Osteoblast (primary cell): ENCODE data around the gene PSEN2. TPM values are rescaled to one million over a fixed set of nuclear protein-coding genes. Genes with fewer than 3 reads are reported as not detected.

Source experiments
- DNase-seq: peaks from one replicate; pipeline ENCODE4 v3.0.0; 2011; ENCODE audit warnings: low spot score, mixed read lengths; ENCODE audit not compliant: insufficient read length; ENCODE audit errors: missing footprints
- H2AFZ ChIP-seq: 2 replicates; pipeline ENCODE4 v1.6.0; 2011; ENCODE audit warnings: mild to moderate bottlenecking, low read length
- H3K27ac ChIP-seq: 2 replicates; pipeline ENCODE4 v1.5.1; 2011; ENCODE audit warnings: mild to moderate bottlenecking, low read depth, low read length, moderate library complexity
- H3K27me3 ChIP-seq: 2 replicates; pipeline ENCODE4 v1.6.0; 2012; ENCODE audit warnings: mild to moderate bottlenecking, control low read depth, inconsistent platforms, low read length, moderate library complexity; ENCODE audit not compliant: insufficient read depth
- H3K36me3 ChIP-seq: 2 replicates; pipeline ENCODE4 v1.5.1; 2011; ENCODE audit warnings: mild to moderate bottlenecking, low read length, control low read depth, moderate library complexity; ENCODE audit not compliant: insufficient read depth
- H3K4me1 ChIP-seq: 2 replicates; pipeline ENCODE4 v1.5.1; 2011; ENCODE audit warnings: mild to moderate bottlenecking, low read length, control low read depth, moderate library complexity; ENCODE audit not compliant: insufficient read depth
- H3K4me2 ChIP-seq: 2 replicates; pipeline ENCODE4 v1.6.0; 2011; ENCODE audit warnings: mild to moderate bottlenecking, low read length; ENCODE audit not compliant: insufficient read depth
- H3K4me3 ChIP-seq: fragments of 200-600 bp; sonication (generic); 3 replicates; pipeline ENCODE4 v1.5.1; 2012; ENCODE audit warnings: mild to moderate bottlenecking, low read length, inconsistent platforms; ENCODE audit not compliant: insufficient read depth
- H3K79me2 ChIP-seq: 2 replicates; pipeline ENCODE4 v1.6.0; 2012; ENCODE audit warnings: mild to moderate bottlenecking, low read length, control low read depth, inconsistent platforms; ENCODE audit not compliant: insufficient read depth
- H3K9me3 ChIP-seq: 2 replicates; pipeline ENCODE4 v1.5.1; 2011; ENCODE audit warnings: low read depth, low read length, control low read depth
- H4K20me1 ChIP-seq: 2 replicates; pipeline ENCODE4 v1.6.0; 2012; ENCODE audit warnings: mild to moderate bottlenecking, low read length, control low read depth; ENCODE audit not compliant: insufficient read depth
- total RNA-seq: library from RNA; depleted of rRNA; stranded (reverse); fragments of >200 nt; gene quantifications from 2 replicates; pipeline ENCODE4 v1.2.3, GENCODE V29; 2012
- TF ChIP-seq, protein P1 (sequence below): IDR thresholded peaks from 2 replicates; pipeline ENCODE4 v1.5.1; 2011; ENCODE audit warnings: mild to moderate bottlenecking, low read depth, low read length, moderate library complexity; ENCODE audit errors: extremely low read depth

PSEN2 gene
- total RNA-seq, 1 donor, result 32.9 TPM

GRCh38 chr1:226872437-226872836 is 2.0 kb downstream of the PSEN2 start:
- Histone ChIP-seq H3K79me2 (peaks cover 10% of the 10 kb centered on the region), H3K4me2 (no peak overlapping the region), H4K20me1 (no peaks in the 10 kb centered on the region), H3K4me3 (no peak overlapping the region), H3K4me1 (peaks cover 10% of the 10 kb centered on the region), H3K9me3 (no peaks in the 10 kb centered on the region), H3K27ac (no peak overlapping the region), H2AFZ (no peak overlapping the region), H3K27me3 (no peaks in the 10 kb centered on the region), H3K36me3 (peaks cover 3% of the 10 kb centered on the region)
- no peak for DNase-seq
- TF ChIP-seq, protein P1, sequence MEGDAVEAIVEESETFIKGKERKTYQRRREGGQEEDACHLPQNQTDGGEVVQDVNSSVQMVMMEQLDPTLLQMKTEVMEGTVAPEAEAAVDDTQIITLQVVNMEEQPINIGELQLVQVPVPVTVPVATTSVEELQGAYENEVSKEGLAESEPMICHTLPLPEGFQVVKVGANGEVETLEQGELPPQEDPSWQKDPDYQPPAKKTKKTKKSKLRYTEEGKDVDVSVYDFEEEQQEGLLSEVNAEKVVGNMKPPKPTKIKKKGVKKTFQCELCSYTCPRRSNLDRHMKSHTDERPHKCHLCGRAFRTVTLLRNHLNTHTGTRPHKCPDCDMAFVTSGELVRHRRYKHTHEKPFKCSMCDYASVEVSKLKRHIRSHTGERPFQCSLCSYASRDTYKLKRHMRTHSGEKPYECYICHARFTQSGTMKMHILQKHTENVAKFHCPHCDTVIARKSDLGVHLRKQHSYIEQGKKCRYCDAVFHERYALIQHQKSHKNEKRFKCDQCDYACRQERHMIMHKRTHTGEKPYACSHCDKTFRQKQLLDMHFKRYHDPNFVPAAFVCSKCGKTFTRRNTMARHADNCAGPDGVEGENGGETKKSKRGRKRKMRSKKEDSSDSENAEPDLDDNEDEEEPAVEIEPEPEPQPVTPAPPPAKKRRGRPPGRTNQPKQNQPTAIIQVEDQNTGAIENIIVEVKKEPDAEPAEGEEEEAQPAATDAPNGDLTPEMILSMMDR, result no peak

- H3K4me3 ChIP-seq, result no peak overlapping the region
- TF ChIP-seq, protein P1, result no peak
- no peaks in the 10 kb centered on the region for H3K27me3 ChIP-seq
- no peaks in the 10 kb centered on the region for H4K20me1 ChIP-seq
- H2AFZ ChIP-seq, result no peak overlapping the region
- no peak for DNase-seq
- H3K27ac ChIP-seq, result no peak overlapping the region
- H3K4me1 ChIP-seq, result peaks cover 10% of the 10 kb centered on the region
- H3K36me3 ChIP-seq, result peaks cover 3% of the 10 kb centered on the region
- peaks cover 10% of the 10 kb centered on the region for H3K79me2 ChIP-seq
- H3K9me3 ChIP-seq, result no peaks in the 10 kb centered on the region
- no peak overlapping the region for H3K4me2 ChIP-seq
These were observed 3.6 kb downstream of the PSEN2 start for GRCh38 chr1:226873771-226874578.

DNA sequence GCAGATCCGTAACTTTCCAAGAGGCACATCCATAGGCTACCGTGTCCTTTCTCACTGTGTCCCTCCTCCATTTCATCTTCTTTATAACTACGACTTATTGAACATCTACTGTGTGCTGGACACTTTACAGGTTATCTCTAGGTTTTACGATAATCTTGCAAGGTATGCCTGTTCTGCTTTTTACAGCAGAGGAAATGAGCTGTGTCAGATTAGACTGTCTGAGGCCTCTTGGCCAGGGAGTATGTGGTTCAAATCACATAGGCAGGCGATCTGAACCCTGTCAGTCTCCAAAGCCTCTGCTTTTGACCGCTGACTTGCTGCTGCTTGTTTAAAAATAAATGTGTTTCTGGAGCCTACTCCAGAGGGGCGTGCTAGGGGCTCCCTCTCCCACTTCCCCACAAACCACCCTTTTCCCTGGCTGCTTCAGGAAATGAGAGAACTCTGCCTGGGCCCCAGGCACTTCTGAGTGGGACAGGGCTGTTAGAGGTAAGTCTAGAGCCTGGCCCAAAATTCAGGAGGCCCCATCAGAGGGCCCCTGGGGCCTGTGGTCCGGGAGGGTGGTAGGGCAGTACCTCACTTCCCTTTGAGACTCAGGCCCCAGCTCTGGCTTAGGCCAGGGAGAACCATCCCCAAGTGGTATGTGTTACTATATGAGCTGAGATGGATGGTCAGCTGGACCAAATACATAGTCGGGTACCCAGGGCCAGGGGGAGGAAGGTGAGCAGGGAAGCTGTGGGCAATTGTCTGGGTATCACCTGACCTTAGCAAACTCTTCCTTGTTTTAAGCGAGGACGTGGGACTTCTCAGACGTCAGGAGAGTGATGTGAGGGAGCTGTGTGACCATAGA is 4.4 kb downstream of the PSEN2 start:
- H3K27me3 ChIP-seq, result no peaks in the 10 kb centered on the region
- no peak overlapping the region for H2AFZ ChIP-seq
- H3K4me3 ChIP-seq, result no peak overlapping the region
- H3K27ac ChIP-seq, result no peak overlapping the region
- no peak overlapping the region for H3K4me2 ChIP-seq
- no peak for DNase-seq
- TF ChIP-seq, protein P1, result no peak
- H3K4me1 ChIP-seq, result peaks cover 10% of the 10 kb centered on the region
- no peaks in the 10 kb centered on the region for H3K9me3 ChIP-seq
- H3K36me3 ChIP-seq, result peaks cover 3% of the 10 kb centered on the region
- peaks cover 10% of the 10 kb centered on the region for H3K79me2 ChIP-seq
- H4K20me1 ChIP-seq, result no peaks in the 10 kb centered on the region
